ENCODE data around the gene SLC25A13.
"Not testable (repeated sequence)": the region's sequence is repeated elsewhere in the genome, so short reads cannot be mapped to it uniquely, and the experiment has no call there.

SLC25A13 gene

GRCh38 chr7:96321031-96321657, 754 bp downstream of the SLC25A13 start:
- DNase-seq, result peak; percentile 38

GRCh38 chr7:96320442-96320841, 1.5 kb downstream of the SLC25A13 start:
- no peak for DNase-seq

- DNase-seq, result no peak
Measured at GRCh38 chr7:96319439-96319838, 2.5 kb downstream of the SLC25A13 start.

GRCh38 chr7:96316949-96317348, 4.9 kb downstream of the SLC25A13 start:
- no peak for DNase-seq

- DNase-seq, result no peak
Measured at GRCh38 chr7:96315125-96315512, 6.8 kb downstream of the SLC25A13 start.

DNA sequence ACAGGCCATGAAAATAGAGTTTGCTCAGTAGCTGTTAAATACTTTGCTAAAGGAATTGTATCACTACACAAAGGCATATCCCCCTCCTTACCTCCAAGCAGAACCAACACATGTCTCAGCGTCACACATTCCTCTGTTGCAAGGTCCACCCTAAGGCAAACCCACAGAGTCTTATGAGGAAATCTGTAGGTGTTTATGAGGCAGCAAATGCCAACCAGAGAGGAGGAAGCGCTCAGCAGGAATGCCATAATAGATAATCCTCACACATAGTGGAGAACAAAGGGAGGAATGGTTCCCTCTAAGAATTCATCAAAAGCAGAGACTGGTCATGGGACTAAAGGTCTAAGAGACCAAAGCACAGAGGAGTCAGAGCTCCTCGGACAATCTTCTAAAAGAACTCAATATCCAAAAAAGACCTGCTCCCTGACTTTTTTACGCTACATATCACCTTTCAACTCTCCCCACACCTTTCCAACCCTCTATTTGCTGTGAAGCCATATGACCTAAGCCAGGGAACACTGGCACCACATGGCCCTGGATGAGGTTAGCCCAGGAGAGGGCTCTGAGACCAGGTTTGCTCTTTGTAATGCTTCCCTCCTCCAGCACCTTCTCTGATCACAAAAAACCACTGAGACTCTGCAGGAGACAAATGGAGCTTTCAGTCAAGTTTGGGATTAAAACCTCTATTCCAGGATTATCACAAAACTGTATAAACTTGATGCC, 7.3 kb downstream of the SLC25A13 start:
- no peak for DNase-seq

DNA sequence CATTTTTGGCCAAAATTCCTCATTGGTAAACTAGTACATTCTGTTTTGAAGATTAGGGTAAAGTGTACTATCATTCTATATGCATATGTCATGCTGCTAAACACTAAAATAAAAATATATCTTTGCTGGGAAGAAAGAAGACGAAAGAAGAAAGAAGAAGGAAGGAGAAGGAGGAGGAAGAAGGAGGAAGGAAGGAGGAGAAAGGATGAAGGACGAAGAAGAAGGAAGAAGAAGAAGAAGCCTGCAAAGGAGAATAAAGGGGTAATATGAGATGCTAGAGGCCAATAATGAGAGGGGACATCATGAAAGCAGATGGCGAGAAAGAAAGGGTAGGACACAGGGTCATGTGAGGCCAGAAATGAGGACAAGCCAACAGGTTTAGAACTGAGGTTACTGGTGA, 8.0 kb downstream of the SLC25A13 start:
- DNase-seq, result no peak

- DNase-seq, result no peak
Measured at GRCh38 chr7:96312502-96312901, 9.4 kb downstream of the SLC25A13 start.

DNA sequence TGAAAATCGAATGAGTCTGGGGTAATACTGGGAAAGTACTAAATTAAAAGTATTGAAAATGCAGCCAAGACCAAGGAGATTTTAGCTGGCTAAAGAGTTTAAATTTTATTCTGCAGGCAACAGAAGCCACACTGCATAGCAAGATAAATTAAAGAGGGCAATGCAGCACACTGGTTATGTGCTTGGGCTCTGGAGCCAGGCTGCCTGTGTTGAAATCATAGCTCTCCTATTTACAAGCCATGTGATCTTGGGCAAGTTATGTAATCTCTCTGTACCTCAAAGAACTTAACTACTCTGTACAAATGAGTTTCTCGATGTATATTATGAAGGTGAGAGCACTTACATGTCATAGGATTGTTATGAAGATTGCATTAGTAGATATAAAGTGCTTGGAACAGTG, 9.9 kb downstream of the SLC25A13 start:
- no peak for DNase-seq

DNA sequence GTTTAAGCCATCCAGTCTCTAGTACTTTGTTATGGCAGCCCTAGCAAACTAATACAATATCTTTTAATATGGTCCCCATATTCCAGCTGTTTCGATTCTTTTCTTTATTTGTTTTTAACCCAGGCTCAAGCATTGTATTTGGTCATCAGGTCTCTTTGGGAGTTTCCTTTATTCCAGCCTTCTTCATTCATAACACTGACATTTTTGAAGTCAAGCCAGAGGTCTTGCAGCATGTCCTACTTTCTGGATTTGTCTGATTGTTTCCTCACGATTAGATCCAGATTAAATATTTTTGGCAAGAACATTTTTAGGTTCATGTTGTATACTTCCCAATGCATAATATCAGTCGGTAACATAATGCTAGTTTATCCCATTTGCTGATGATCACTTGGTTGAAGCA, 11.8 kb downstream of the SLC25A13 start:
- no peak for DNase-seq

DNA sequence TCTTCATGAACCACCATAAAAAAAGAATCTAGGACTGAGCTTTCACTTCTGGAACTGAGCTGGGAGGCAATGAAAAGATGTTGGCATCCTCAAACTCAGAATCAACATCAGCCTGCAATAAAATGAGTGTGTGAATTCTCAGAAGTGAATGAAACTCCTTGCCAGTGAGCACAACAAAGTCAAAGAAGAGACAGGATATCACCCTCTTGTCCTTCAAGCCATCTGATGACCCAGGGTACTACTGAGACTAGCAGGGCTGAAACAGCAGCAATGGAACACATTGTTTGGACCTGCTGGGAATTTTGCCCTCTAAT, 13.0 kb downstream of the SLC25A13 start:
- DNase-seq, result no peak

DNA sequence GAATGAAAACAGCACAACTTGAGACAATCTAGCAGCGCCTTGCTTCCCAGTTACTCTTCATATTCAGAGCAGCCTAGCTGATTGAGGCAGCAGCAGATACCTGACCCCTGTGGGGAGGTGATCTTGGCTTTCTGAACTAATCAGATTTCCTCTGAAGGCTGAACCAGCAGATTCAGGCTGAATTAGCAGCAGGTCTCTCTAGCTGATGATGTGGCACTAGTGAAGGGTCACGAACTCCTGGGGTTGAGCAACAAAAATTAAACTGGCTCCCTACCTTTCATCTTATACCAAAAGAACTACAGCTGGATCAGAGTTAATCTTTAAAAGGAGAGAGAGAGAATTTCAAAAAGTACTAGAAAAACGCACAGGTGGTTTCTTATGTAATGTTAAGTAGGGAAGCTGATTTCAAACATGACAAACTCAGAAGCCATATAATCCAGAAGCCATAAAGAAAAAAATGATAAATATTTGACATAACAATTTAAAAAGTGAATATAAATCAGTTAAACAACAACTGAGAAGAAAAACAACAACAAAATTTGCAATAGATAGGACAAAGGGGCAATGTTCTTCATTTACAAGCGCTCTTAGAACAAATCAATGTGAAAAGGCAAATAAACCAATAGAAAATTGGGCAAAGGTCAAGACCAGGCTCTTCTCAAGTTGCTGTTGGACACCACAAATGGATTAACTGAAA, 13.5 kb downstream of the SLC25A13 start:
- DNase-seq, result no peak

- no peak for DNase-seq
Measured at GRCh38 chr7:96306385-96307125, 15.3 kb downstream of the SLC25A13 start.

- no peak for DNase-seq
Measured at GRCh38 chr7:96305915-96306314, 16.0 kb downstream of the SLC25A13 start.

DNA sequence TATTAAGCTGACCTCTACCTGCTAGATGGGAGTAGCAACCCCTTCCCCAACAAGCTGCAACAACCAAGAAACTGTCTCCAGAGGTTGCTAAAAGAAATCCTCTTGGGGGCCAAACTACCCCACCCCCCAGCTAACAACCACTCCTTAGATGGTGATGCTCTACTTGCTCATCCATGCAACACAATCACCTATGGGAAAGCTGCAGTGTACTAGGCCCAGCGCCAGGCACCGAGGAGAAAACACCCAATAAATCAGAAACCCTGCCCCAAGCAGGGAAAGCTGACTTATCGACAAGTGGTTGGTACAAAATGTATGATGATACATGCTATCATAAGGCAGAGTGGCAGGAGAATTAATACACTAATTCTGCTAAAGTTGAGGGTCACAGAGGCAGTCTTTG, 17.3 kb downstream of the SLC25A13 start:
- DNase-seq, result no peak

DNA sequence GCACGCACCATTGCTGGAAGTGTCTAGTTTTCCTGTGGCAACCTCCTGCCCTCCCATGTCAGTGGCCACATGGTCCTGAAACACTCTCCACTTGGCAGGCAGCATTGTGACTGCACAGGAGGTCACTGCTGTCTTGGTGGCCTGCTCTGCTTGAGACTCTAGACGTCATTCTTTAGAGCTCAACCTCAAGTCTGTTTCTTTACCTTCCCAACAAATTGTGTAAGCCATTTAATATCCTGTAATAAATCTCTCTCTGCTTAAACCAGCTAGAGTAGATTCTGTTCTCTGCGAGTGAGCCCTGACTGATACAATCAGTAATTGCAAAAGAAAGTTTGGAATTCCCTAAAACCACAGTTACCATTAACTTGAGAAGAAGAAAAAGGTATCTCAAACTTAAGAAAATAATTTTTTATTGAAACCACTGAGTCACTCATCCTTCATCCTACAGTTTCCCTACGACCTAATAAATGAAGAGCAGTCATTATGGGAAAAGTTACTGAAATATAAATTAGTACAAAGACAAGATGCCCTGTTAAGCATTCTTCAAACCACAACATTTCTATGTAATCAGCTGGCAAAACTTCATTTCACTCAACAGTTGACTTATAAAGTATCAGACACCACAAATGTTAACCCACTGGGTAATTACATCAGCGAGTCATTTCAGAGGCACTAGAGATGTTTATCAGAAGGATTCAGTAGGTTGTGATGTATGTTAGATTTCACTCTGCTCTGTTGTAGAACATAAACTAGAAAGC, 18.0 kb downstream of the SLC25A13 start:
- no peak for DNase-seq

DNA sequence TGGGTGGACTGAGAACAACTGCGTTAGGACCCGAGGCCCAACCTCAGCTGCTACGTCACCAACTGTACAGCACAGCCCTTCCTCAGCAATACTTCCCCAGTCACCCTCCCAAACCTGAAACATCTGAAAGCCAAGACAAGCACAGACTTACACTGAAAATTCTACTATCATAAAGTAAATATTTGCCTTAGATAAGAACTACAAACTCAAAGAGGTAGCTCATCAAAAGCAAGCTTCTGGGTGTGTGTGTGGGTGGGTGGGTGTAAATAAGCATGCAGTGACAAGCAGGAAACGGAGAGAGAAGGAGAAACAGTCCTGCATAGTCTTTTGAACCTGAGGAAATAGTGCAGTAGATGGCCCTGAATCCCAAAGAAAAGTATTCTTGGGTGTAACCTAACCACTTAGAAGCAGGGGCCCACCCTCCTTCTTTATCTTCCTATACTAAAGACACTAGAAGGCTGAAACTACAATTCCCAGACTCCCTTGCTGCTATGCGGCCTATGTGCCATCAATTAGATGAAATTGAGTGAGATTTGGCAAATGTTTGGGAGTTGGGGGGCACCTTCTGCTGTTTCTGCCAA, 18.7 kb downstream of the SLC25A13 start:
- DNase-seq, result no peak

DNA sequence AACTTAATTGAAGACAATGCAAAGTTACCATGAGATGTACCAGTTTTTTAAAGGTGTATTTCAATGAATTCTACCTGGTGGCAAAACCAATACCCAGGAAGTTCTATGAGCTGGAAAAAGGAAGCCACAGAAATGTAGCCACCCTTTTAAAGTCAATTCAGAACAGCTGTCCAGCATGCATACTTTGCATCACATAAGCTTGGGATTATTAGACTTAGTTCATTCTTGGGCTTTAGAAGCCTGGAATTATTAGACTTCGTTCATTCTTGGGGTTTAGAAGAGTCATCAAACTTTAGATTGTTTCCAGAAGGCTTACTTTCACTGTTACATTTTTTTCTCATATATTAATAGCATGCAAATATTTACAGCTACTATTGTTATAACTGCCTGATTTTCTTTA, 20.9 kb downstream of the SLC25A13 start:
- no peak for DNase-seq

DNA sequence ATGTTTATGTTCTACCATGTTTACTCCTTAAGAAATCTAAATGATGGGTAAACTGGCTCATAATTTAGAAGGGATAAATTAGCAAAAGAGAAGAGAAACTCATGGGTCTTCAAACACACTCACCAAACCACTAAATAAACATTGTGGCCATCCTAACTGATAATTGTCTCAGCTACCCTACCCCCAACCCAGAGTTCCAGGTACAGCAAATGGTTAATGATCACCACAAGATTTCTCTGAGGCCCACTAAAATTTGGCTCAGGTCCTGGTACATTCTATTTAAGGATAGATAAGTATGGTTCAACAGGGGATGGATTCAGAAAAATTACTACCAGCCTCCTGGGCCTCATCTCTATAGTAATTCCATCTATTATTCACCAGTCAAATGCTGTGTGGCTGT, 21.4 kb downstream of the SLC25A13 start:
- DNase-seq, result no peak

DNA sequence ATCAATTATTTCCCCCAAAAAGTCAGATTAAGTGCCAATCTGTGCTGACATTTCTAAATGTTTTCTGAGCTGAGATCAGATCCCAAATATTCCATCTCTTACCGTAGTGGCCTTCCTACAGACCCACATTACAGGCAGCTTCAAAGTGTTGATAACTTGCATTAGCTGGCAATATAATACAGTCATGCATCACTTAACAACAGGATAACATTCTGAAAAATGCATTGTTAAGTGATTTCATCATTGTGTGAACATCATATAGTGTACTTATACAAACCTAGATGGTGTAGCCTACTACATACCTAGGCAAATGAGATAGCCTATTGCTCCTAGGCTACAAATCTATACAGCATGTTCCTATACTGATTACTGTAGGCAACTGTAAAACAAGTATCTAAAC, 22.4 kb downstream of the SLC25A13 start:
- no peak for DNase-seq

- no peak for DNase-seq
Measured at GRCh38 chr7:96297876-96298275, 24.0 kb downstream of the SLC25A13 start.

GRCh38 chr7:96297446-96297845, 24.5 kb downstream of the SLC25A13 start:
- DNase-seq, result not testable (repeated sequence)

DNA sequence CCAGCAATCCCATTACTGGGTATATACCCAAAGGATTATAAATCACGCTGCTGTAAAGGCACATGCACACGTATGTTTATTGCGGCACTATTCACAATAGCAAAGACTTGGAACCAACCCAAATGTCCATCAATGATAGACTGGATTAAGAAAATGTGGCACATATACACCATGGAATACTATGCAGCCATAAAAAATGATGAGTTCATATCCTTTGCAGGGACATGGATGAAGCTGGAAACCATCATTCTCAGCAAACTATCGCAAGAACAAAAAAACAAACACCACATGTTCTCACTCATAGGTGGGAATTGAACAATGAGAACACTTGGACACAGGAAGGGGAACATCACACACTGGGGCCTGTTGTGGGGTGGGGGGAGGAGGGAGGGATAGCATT, 28.0 kb downstream of the SLC25A13 start:
- DNase-seq, result not testable (repeated sequence)

Data from 8988T (cell line).